Right lobe of liver (tissue), 6 donors: Measurements from ENCODE around the gene ZNF467. TPM values are rescaled to one million over a fixed set of nuclear protein-coding genes. Genes with fewer than 3 reads are reported as not detected.

Source experiments
- ATAC-seq, 4 donors: fragments of 200-7000 bp; cut with Tn5 transposase; one replicate each; pipeline ENCODE4 v1.9.1; 2020; ENCODE audit warnings: mild to moderate bottlenecking in 4 of 4, moderate library complexity in 4 of 4
- DNase-seq, 3 donors: peaks; one replicate each; pipeline ENCODE4 v3.0.0-alpha.2; 2020
- H3K27ac ChIP-seq, 3 donors: fragments of 200-600 bp; one replicate each; pipeline ENCODE4 v1.8.0; 2022
- H3K27me3 ChIP-seq, 2 donors: fragments of 200-600 bp; one replicate each; pipeline ENCODE4 v1.8.0; 2022
- H3K36me3 ChIP-seq, 4 donors: fragments of 200-600 bp; sonication (generic) in 1 of 4; one replicate each; pipeline versions ENCODE4 v1.5.1 to v1.8.0; 2017 to 2022; ENCODE audit warnings: control low read depth in 1 of 4
- H3K4me1 ChIP-seq, 4 donors: fragments of 200-600 bp; sonication (generic) in 1 of 4; one replicate each; pipeline versions ENCODE4 v1.5.1 to v1.8.0; 2017 to 2022; ENCODE audit warnings: control low read depth in 1 of 4
- H3K4me3 ChIP-seq, 3 donors: fragments of 200-600 bp; one replicate each; pipeline ENCODE4 v1.8.0; 2022
- H3K9me3 ChIP-seq, 4 donors: fragments of 200-600 bp; sonication (generic) in 1 of 4; one replicate each; pipeline versions ENCODE4 v1.5.1 to v1.8.0; 2017 to 2022; ENCODE audit warnings: control low read depth in 1 of 4
- CTCF ChIP-seq, 4 donors: fragments of 200-600 bp in 3 of 4; fragments of 450-650 bp in 1 of 4; IDR thresholded peaks; one replicate each; pipeline versions ENCODE4 v1.5.1 to v1.8.0; 2016 to 2022; ENCODE audit warnings: antibody characterized with exemption in 4 of 4, mild to moderate bottlenecking in 2 of 4
- POLR2A ChIP-seq: fragments of 450-650 bp; IDR thresholded peaks from one replicate; pipeline ENCODE4 v1.6.1; 2017; ENCODE audit warnings: antibody characterized with exemption, mild to moderate bottlenecking
- WGBS: methylation state at CpG from one replicate; pipeline ENCODE4 v1.1.6; 2018; ENCODE audit warnings: low coverage, low lambda C conversion rate; ENCODE audit not compliant: insufficient coverage; ENCODE audit errors: missing lambda C conversion rate; 5-methylcytosine and 5-hydroxymethylcytosine counted together
- intact Hi-C, 2 donors: fragments of 100-400 bp; cut with DNase I; formaldehyde crosslinking; loops; one replicate each; pipeline versions ENCODE4 v1.11.2 to v1.14.1; 2022
- long read RNA-seq: library from polyadenylated mRNA; unstranded; transcript quantifications from one replicate; pipeline ENCODE4 v2.0.0, GENCODE V29; 2019
- total RNA-seq, 6 experiments: library from RNA; depleted of rRNA in 2 of 6; stranded (reverse); fragments of >200 nt in 2 of 6; fragmentation: NEBNext Ultra II Directional in 3 of 6; extraction: Animal tissue kit (Norgen Biotek cat#: 25700) in 3 of 6; gene quantifications; one replicate each; pipeline versions ENCODE4 v1.1.0 to v1.2.4, GENCODE V29; 2016 to 2023
- donor health status: DM: no; HTN: yes; CAD: no.
- donor health status: DM: no; HTN: no; CAD: no.
- donor health status: DM: no; HTN: no; CAD: no.
- donor health status: DM: no; HTN: yes; CAD: no.
- donor health status: DM: no; HTN: yes; CAD: no.

The ZNF467 gene
- total RNA-seq = 10 to 100 TPM in 1 of 6 experiments, 1 to 10 TPM in 5; 3.6 to 14.6 (median 5.8) TPM
- long read RNA-seq, partial matches to known transcripts = 0 of 2 reads
- long read RNA-seq, other reads (novel, unspliced or antisense) = 2 of 2 reads

GRCh38 chr7:149773446-149774236 is at the start of gene ZNF467:
ZNF467 (minus strand) TSS chr7:149773588; CDS start chr7:149771032, 2,556 bp downstream.
- ATAC-seq (peak; percentile 2 to 5 (median 4)), DNase-seq (peak; percentile 83 to 92 (median 83))
- no peak for TF ChIP-seq CTCF (IDR thresholded peaks at IDR 0.05)
- TF ChIP-seq POLR2A = no peak
- peak within 1 kb of the TSS; percentile 58 to 75 (median 66) for H3K27ac ChIP-seq
- 5% methylated on average over 12 of the region's 57 CpGs for WGBS
- no peaks in the 10 kb centered on the region for H3K27me3 ChIP-seq
- no peaks in the 10 kb centered on the region for H3K9me3 ChIP-seq
- H3K36me3 ChIP-seq = no peaks in the 10 kb centered on the region
- peaks cover 0 to 9% (median 2%) of the 10 kb centered on the region in 4 donors for H3K4me1 ChIP-seq
- intact Hi-C loops = no loop called here
- peak within 1 kb of the TSS; percentile 55 to 64 (median 62) for H3K4me3 ChIP-seq

- Histone ChIP-seq H3K27me3 (no peaks in the 10 kb centered on the region), H3K9me3 (no peaks in the 10 kb centered on the region), H3K36me3 (no peaks in the 10 kb centered on the region), H3K4me1 (peaks cover 0 to 10% (median 0%) of the 10 kb centered on the region in 4 donors), H3K4me3 (no peak overlapping the region), H3K27ac (no peak overlapping the region)
- ATAC-seq = no peak
- TF ChIP-seq POLR2A = no peak
- no peak for TF ChIP-seq CTCF (IDR thresholded peaks at IDR 0.05)
- 70% methylated on average over 5 of the region's 22 CpGs for WGBS
- intact Hi-C loops = no loop called here
- peak in 2 of 3 donors; percentile 10 to 42 for DNase-seq
Measured at GRCh38 chr7:149822353-149822943, 49.1 kb upstream of the ZNF467 start.

GRCh38 chr7:149821191-149822148 is 48.1 kb upstream of the ZNF467 start:
- ATAC-seq = peak; percentile 67 to 84 (median 78)
- intact Hi-C loops = no loop called here
- Histone ChIP-seq H3K27me3 (no peaks in the 10 kb centered on the region), H3K27ac (no peak overlapping the region), H3K9me3 (no peaks in the 10 kb centered on the region), H3K36me3 (no peaks in the 10 kb centered on the region), H3K4me1 (peaks cover 0 to 10% (median 0%) of the 10 kb centered on the region in 4 donors), H3K4me3 (peak overlapping the region in 2 of 3 donors; percentile 16 to 20)
- DNase-seq = peak; percentile 46 to 77 (median 77)
- TF ChIP-seq CTCF (IDR thresholded peaks at IDR 0.05) = no peak
- TF ChIP-seq POLR2A = no peak
- WGBS = 44% methylated on average over 4 of the region's 30 CpGs

- Histone ChIP-seq H3K4me3 (no peak overlapping the region), H3K36me3 (no peaks in the 10 kb centered on the region), H3K27me3 (no peaks in the 10 kb centered on the region), H3K27ac (no peak overlapping the region), H3K9me3 (no peaks in the 10 kb centered on the region), H3K4me1 (peaks cover 0 to 10% (median 1%) of the 10 kb centered on the region in 4 donors)
- no peak for ATAC-seq
- TF ChIP-seq POLR2A (no peak), CTCF (IDR thresholded peaks at IDR 0.05) (no peak)
- peak in 2 of 3 donors; percentile 10 to 56 for DNase-seq
- intact Hi-C loops = no loop called here
- WGBS = no CpG with 5 or more reads among the region's 17 CpGs
Measured at GRCh38 chr7:149820622-149821190, 47.3 kb upstream of the ZNF467 start.
